NB4 (cell line): ENCODE results near the gene IDH3G.

Experiments
- CTCF ChIP-seq: IDR thresholded peaks from one replicate; pipeline ENCODE4 v1.5.1; 2012; ENCODE audit warnings: low read depth, low read length
- POLR2A ChIP-seq: IDR thresholded peaks from 2 replicates; pipeline ENCODE4 v1.6.1; 2011; ENCODE audit warnings: mild to moderate bottlenecking; ENCODE audit not compliant: insufficient read length; ENCODE audit errors: extremely low read depth

GRCh38 chrX:153804100-153804595 lies 10.0 kb upstream of the IDH3G start:
- TF ChIP-seq POLR2A (no peak), CTCF (no peak)
